Fibroblast of the aortic adventitia (primary cell): Measurements from ENCODE around the gene SCP2. TPM values are rescaled to one million over a fixed set of nuclear protein-coding genes. Genes with fewer than 3 reads are reported as not detected.

Experiments
- DNase-seq: peaks from one replicate; pipeline ENCODE4 v3.0.0-alpha.2; 2010; ENCODE audit warnings: low read depth
- H3K4me3 ChIP-seq: 2 replicates; pipeline ENCODE4 v1.5.1; 2011; ENCODE audit warnings: low read depth, mild to moderate bottlenecking, control low read depth, low read length, moderate library complexity
- CTCF ChIP-seq: IDR thresholded peaks from 2 replicates; pipeline ENCODE4 v1.5.1; 2011; ENCODE audit warnings: mild to moderate bottlenecking, low read length, control low read depth, inconsistent platforms; ENCODE audit not compliant: insufficient read depth
- total RNA-seq: library from RNA; depleted of rRNA; stranded (reverse); fragments of >200 nt; gene quantifications from 2 replicates; pipeline ENCODE4 v1.2.3, GENCODE V29; 2012; ENCODE audit warnings: low replicate concordance

SCP2 gene
- total RNA-seq, 1 donor: 188 TPM

- no peak for DNase-seq
- TF ChIP-seq CTCF: no peak
- no peak overlapping the region for H3K4me3 ChIP-seq
These were observed 19.3 kb upstream of the SCP2 start for GRCh38 chr1:52907812-52908153.

GRCh38 chr1:52911541-52911940, 15.5 kb upstream of the SCP2 start:
- no peak overlapping the region for H3K4me3 ChIP-seq
- no peak for TF ChIP-seq CTCF
- DNase-seq: no peak

DNA sequence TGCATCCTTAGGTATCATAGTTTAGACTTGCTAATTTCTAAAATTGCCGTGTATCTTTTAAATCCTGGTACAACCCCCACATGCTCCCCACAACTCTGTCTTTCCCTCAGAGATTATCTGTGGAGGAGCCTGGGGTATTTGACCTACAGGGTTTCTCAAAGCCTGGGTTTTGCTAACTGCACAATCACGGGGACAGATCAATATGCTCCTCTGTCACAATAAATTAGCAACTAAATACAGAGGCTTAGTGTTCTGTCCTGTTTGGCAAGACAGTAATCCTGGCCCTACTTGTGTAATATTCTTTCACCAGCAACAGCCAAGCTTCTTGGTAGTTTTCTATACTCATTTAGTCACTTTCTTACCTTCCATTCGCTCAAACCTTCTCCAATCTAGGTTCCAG, 14.1 kb upstream of the SCP2 start:
- no peak overlapping the region for H3K4me3 ChIP-seq
- DNase-seq: no peak
- TF ChIP-seq CTCF: no peak

- no peak for TF ChIP-seq CTCF
- DNase-seq: no peak
- H3K4me3 ChIP-seq: no peak overlapping the region
These were observed 13.5 kb upstream of the SCP2 start for GRCh38 chr1:52913537-52913936.

DNA sequence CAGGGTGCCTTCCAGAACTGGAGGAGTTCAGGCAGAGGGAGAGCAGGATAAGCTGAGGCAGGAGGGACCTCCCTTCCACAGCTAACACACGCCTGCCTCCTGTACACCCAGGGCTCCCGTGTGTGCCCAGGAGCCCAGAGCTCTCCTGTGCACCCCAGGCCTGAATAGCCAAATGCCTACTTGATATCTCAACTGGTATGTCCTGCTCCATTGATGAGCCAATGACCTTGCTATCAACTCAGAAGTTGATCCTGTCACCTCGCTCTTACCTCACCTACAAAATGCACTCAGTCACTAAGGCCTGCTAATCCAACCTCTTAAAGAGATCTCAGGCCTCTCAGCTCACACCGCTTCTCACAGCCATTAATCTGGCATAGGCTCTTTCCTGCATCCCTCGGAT, 12.6 kb upstream of the SCP2 start:
- no peak for TF ChIP-seq CTCF
- no peak for DNase-seq
- H3K4me3 ChIP-seq: no peak overlapping the region

- no peak overlapping the region for H3K4me3 ChIP-seq
- TF ChIP-seq CTCF: no peak
- no peak for DNase-seq
These were observed 11.7 kb upstream of the SCP2 start for GRCh38 chr1:52915211-52915854.

DNA sequence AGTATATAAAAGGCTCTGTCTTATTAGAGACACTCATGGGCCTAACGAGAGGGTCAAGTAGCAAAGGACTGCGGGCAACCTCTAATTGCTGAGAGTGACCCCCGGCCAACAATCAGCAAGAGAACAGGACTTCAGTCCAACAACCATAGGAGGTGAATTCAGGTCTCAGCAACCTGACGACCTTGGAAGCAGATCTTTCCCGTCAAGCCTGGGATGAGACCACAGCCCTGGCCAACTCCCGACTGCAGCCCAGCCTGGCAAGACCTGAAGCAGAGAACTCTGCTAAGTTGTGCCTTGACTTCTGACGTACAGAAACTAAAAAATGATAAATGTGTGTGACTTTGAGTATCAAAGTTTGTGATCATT, 11.2 kb upstream of the SCP2 start:
- no peak for DNase-seq
- TF ChIP-seq CTCF: no peak
- H3K4me3 ChIP-seq: no peak overlapping the region
